ENCODE measurements around the gene GNAQ. TPM values are rescaled to one million over a fixed set of nuclear protein-coding genes. Genes with fewer than 3 reads are reported as not detected.

GNAQ gene
- total and polyA plus RNA-seq, 2 donors (not counting 1 experiment from before 2014, with no cell fraction given), result 0.60 to 1.4 TPM

DNA sequence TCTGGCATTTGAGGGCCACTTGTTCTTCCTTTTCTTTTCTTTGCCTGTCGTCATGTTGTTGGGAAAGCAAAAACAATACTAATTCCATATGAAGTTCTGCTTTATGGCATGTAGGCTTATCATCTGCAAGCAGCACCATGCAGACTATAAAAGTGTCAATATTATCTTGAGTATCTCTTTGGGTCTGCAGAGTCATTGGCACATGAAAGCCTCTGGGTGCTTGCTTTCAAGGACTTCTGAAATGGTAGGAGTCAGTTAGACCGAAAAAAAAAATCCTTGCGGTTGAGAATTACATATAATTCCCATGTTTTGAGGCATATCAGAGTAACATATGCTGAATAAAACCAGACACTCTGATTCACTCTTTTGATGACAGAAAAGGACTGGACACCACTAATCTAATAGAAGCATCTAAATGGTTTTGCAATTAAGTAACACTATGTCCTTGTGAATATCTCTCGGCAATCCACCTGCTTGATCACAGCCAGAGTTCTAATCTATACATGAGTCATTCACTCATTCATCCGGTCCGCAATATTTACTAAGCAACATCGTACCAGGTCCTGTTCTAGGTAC lies 44.4 kb downstream of the GNAQ start:
- Histone ChIP-seq H3K79me2 (ENCODE audit: control insufficient read depth, insufficient read depth, low read length) (no peaks in the 10 kb centered on the region), H3K9me3 (ENCODE audit: control extremely low read depth in 1 of 3, control insufficient read depth in 2 of 3, insufficient read depth in 1 of 3, low read length in 2 of 3) (no peaks in the 10 kb centered on the region), H2AFZ (ENCODE audit: insufficient read depth, low read depth, low read length, poor library complexity, severe bottlenecking) (no peak overlapping the region), H3K27ac (ENCODE audit: low read length in 2 of 2) (no peak overlapping the region), H3K4me2 (replicated peaks; ENCODE audit: low read depth, low read length, poor library complexity, severe bottlenecking) (no peak overlapping the region), H4K20me1 (ENCODE audit: control insufficient read depth, insufficient read depth, low read length, poor library complexity, severe bottlenecking) (no peaks in the 10 kb centered on the region), H3K4me1 (ENCODE audit: control insufficient read depth in 2 of 2, insufficient read depth in 2 of 2, low read length in 2 of 2) (no peaks in the 10 kb centered on the region), H3K9ac (ENCODE audit: low read length) (no peak overlapping the region), H3K4me3 (ENCODE audit: control extremely low read depth in 1 of 5, extremely low read depth in 1 of 5, insufficient read depth in 1 of 5, low read depth in 2 of 5, low read length in 4 of 5) (no peak overlapping the region), H3K36me3 (replicated peaks in 1 of 2; ENCODE audit: control extremely low read depth in 1 of 2, control insufficient read depth in 1 of 2, extremely low read depth in 1 of 2, insufficient read depth in 2 of 2, low read length in 1 of 2) (no peaks in the 10 kb centered on the region), H3K27me3 (replicated peaks in 1 of 4; ENCODE audit: control extremely low read depth in 1 of 4, control insufficient read depth in 3 of 4, insufficient read depth in 4 of 4, low read length in 3 of 4) (no peaks in the 10 kb centered on the region)
- ChIA-PET CTCF (no interaction called here), POLR2A (no interaction called here)
- intact Hi-C loops (cut with micrococcal nuclease), result no loop called here
- Mint-ChIP-seq H3K4me3 (no peak overlapping the region), H3K27me3 (peaks cover 11% of the 10 kb centered on the region), H3K27ac (no peak overlapping the region), H3K4me1 (peaks cover 2% of the 10 kb centered on the region), H3K9me3 (ENCODE audit: insufficient read depth) (no peaks in the 10 kb centered on the region)
- ATAC-seq (ENCODE audit: low read depth), result no peak
- 86% methylated on average over 1 of the region's 7 CpGs for WGBS (ENCODE audit: insufficient coverage)
- DNase-seq, result no peak
- TF ChIP-seq, protein P1, sequence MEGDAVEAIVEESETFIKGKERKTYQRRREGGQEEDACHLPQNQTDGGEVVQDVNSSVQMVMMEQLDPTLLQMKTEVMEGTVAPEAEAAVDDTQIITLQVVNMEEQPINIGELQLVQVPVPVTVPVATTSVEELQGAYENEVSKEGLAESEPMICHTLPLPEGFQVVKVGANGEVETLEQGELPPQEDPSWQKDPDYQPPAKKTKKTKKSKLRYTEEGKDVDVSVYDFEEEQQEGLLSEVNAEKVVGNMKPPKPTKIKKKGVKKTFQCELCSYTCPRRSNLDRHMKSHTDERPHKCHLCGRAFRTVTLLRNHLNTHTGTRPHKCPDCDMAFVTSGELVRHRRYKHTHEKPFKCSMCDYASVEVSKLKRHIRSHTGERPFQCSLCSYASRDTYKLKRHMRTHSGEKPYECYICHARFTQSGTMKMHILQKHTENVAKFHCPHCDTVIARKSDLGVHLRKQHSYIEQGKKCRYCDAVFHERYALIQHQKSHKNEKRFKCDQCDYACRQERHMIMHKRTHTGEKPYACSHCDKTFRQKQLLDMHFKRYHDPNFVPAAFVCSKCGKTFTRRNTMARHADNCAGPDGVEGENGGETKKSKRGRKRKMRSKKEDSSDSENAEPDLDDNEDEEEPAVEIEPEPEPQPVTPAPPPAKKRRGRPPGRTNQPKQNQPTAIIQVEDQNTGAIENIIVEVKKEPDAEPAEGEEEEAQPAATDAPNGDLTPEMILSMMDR (IDR thresholded peaks at IDR 0.05), result no peak
- TF ChIP-seq EZH2 (IDR thresholded peaks at IDR 0.05; ENCODE audit: borderline replicate concordance, insufficient read depth, low read depth, low read length, poor library complexity, severe bottlenecking), result no peak

DNA sequence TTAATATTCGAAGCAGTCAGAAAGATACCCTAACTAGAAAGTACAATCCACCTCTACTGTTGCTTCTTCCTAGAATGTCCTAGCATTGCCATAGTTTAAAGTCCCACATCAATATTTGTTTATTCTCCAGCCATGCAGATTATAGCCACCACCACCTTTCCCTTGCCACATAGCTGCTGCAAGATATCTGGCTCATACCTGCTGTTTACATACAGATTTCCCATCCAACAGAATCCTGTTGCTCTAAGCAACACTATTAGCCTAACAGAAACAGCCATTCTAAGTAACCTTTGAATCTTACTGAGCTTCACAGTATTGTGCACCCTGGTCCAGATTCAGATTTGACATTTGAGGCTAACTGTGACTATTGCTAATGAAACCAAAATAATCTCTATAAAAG lies 45.6 kb downstream of the GNAQ start:
- H3K4me2 ChIP-seq (replicated peaks; ENCODE audit: low read depth, low read length, poor library complexity, severe bottlenecking), result no peak overlapping the region
- H3K4me3 Mint-ChIP-seq, result no peak overlapping the region
- POLR2A ChIA-PET, result no interaction called here

More for the DNA sequence above, 45.6 kb downstream of the GNAQ start:
- H3K79me2 ChIP-seq (ENCODE audit: control insufficient read depth, insufficient read depth, low read length), result no peaks in the 10 kb centered on the region
- H3K4me1 ChIP-seq (ENCODE audit: control insufficient read depth in 2 of 2, insufficient read depth in 2 of 2, low read length in 2 of 2), result peaks cover 9 to 11% of the 10 kb centered on the region in 2 donors
- no peak for ATAC-seq (ENCODE audit: low read depth)
- H3K9me3 Mint-ChIP-seq (ENCODE audit: insufficient read depth), result no peaks in the 10 kb centered on the region
- no peaks in the 10 kb centered on the region for H3K9me3 ChIP-seq (ENCODE audit: control extremely low read depth in 1 of 3, control insufficient read depth in 2 of 3, insufficient read depth in 1 of 3, low read length in 2 of 3)
- TF ChIP-seq, protein P1 (IDR thresholded peaks at IDR 0.05), result no peak
- no peak for TF ChIP-seq EZH2 (IDR thresholded peaks at IDR 0.05; ENCODE audit: borderline replicate concordance, insufficient read depth, low read depth, low read length, poor library complexity, severe bottlenecking)
- H3K9ac ChIP-seq (ENCODE audit: low read length), result no peak overlapping the region
- peaks cover 11% of the 10 kb centered on the region for H3K27me3 Mint-ChIP-seq
- peaks cover 13% of the 10 kb centered on the region for H3K4me1 Mint-ChIP-seq
- H3K4me3 ChIP-seq (ENCODE audit: control extremely low read depth in 1 of 5, extremely low read depth in 1 of 5, insufficient read depth in 1 of 5, low read depth in 2 of 5, low read length in 4 of 5), result no peak overlapping the region
- intact Hi-C loops (cut with micrococcal nuclease), result no loop called here
- no peak for DNase-seq
- CTCF ChIA-PET, result no interaction called here
- H3K36me3 ChIP-seq (replicated peaks in 1 of 2; ENCODE audit: control extremely low read depth in 1 of 2, control insufficient read depth in 1 of 2, extremely low read depth in 1 of 2, insufficient read depth in 2 of 2, low read length in 1 of 2), result no peaks in the 10 kb centered on the region
- H2AFZ ChIP-seq (ENCODE audit: insufficient read depth, low read depth, low read length, poor library complexity, severe bottlenecking), result no peak overlapping the region
- H3K27ac ChIP-seq (ENCODE audit: low read length in 2 of 2), result no peak overlapping the region
- H3K27ac Mint-ChIP-seq, result no peak overlapping the region
- no peaks in the 10 kb centered on the region for H3K27me3 ChIP-seq (replicated peaks in 1 of 4; ENCODE audit: control extremely low read depth in 1 of 4, control insufficient read depth in 3 of 4, insufficient read depth in 4 of 4, low read length in 3 of 4)
- no peaks in the 10 kb centered on the region for H4K20me1 ChIP-seq (ENCODE audit: control insufficient read depth, insufficient read depth, low read length, poor library complexity, severe bottlenecking)
- 100% methylated on average over 1 of the region's 1 CpG for WGBS (ENCODE audit: insufficient coverage)

Data from B cell (primary cell).